ENCODE results near the gene ID3. TPM values are rescaled to one million over a fixed set of nuclear protein-coding genes. Genes with fewer than 3 reads are reported as not detected.

Gene ID3
- total RNA-seq, 1 experiment from 2014 or later = 92.5 TPM

DNA sequence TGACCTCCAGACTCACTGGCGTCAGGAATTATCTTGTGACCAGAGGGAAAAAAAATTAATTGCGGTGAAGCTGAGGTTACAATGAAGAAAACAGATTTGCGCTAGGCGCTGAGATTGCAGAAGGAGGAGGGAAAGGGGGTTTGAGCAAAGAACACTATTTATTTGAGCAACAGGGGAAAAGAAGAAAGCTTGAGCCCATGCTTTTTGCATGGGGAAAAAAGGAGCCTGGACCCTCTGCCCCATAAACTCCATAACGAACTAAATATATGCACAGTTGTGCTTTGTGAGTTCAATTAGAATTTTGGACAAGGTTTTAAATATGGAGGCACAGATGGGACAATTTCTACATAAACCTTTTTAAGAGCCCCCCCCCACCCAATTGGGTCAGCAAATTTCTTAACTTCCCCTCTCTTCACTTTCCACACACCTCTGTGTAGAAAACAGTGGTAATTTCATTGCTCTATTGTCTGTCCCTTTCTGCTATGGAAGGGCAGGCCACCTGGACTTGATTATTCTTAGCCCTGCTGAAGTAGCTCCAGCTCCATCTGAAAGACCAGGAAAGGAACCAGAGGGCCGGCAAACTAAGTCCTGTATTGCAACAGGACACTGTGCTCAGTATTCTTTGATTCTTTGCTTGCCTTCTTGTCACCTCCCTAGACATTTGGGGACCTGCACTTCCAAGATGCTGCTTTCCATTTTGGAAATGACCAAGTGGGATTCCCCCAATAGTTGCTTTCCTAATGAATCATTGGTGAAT, 862 bp upstream of the ID3 start:
- Histone ChIP-seq H3K4me2 (ENCODE audit: low read length) (peak overlapping the region; percentile 92), H3K9me3 (ENCODE audit: low read length) (no peaks in the 10 kb centered on the region), H3K9me2 (replicated peaks; ENCODE audit: low read length) (no peaks in the 10 kb centered on the region), H3K36me3 (ENCODE audit: low read depth, low read length) (no peaks in the 10 kb centered on the region), H2AFZ (ENCODE audit: low read length) (peak overlapping the region; percentile 57), H3K4me1 (ENCODE audit: insufficient read depth, low read length) (peaks cover 60% of the 10 kb centered on the region), H4K20me1 (ENCODE audit: low read length) (no peaks in the 10 kb centered on the region), H3K9ac (ENCODE audit: low read length) (peak overlapping the region; percentile 57), H3F3A (ENCODE audit: low read length, unreplicated experiment) (no peaks in the 10 kb centered on the region), H3K4me3 (ENCODE audit: low read length) (peak overlapping the region; percentile 82), H3K79me2 (ENCODE audit: low read length) (peaks cover 11% of the 10 kb centered on the region; the same call in 1 of the 2 replicates), H3K27ac (ENCODE audit: low read length) (peak overlapping the region; percentile 33; the same call in 1 of the 2 replicates), H3K27me3 (ENCODE audit: low read length) (no peaks in the 10 kb centered on the region)
- TSS peak; percentile 49 for BruUV-seq (replicated peaks)
- ATAC-seq (no peak), DNase-seq (no peak)
- TF ChIP-seq EZH2 (IDR thresholded peaks at IDR 0.05; ENCODE audit: low read length, unreplicated experiment) = no peak
- no peak for TF ChIP-seq EZH2phosphoT487 (IDR thresholded peaks at IDR 0.05; ENCODE audit: borderline replicate concordance, low read length)
- TF ChIP-seq CTCF (conservative IDR thresholded peaks at IDR 0.05; ENCODE audit: low read depth, low read length) = no peak
- intact Hi-C loops (cut with micrococcal nuclease) = loop anchor here (5.0 kb wide), 2 partner anchors 32 to 77 kb away; no protein-coding TSS in a partner anchor
- POLR2A ChIA-PET (ENCODE audit: unreplicated experiment) = interaction anchor here (0.6 kb wide), 1 partner anchor 218 kb away, joined by 3 read pairs; the partner anchor contains the start of gene PITHD1
- CTCF ChIA-PET = interaction anchor here (1.6 kb wide), 1 partner anchor 75 kb away, joined by 8 read pairs; no protein-coding TSS in a partner anchor

DNA sequence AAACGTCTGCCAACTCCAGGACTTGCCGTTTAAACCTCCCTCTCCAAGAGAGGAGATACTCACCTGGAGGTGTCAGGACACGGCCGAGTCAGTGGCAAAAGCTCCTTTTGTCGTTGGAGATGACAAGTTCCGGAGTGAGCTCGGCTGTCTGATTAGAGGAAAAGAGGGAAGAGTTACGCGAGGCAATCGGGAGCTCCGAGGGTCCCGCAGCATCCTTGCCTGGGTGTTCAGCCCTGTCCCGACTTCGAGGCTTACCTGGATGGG, 497 bp downstream of the ID3 start:
- no TSS peak for BruUV-seq (replicated peaks)
- Histone ChIP-seq H3K27me3 (ENCODE audit: low read length) (no peaks in the 10 kb centered on the region), H2AFZ (ENCODE audit: low read length) (peak overlapping the region; percentile 63), H3K9me3 (ENCODE audit: low read length) (no peaks in the 10 kb centered on the region), H3K36me3 (ENCODE audit: low read depth, low read length) (no peaks in the 10 kb centered on the region), H3K4me2 (ENCODE audit: low read length) (peak overlapping the region; percentile 92), H3F3A (ENCODE audit: low read length, unreplicated experiment) (no peaks in the 10 kb centered on the region), H3K9me2 (replicated peaks; ENCODE audit: low read length) (no peaks in the 10 kb centered on the region), H3K9ac (ENCODE audit: low read length) (peak overlapping the region; percentile 57), H3K79me2 (ENCODE audit: low read length) (peaks cover 11% of the 10 kb centered on the region; the same call in 1 of the 2 replicates), H3K4me1 (ENCODE audit: insufficient read depth, low read length) (peaks cover 67% of the 10 kb centered on the region), H3K4me3 (ENCODE audit: low read length) (peak overlapping the region; percentile 82), H4K20me1 (ENCODE audit: low read length) (no peaks in the 10 kb centered on the region), H3K27ac (ENCODE audit: low read length) (peak overlapping the region; percentile 12; the same call in 1 of the 2 replicates)
- ATAC-seq (no peak), DNase-seq (no peak)
- intact Hi-C loops (cut with micrococcal nuclease) = loop anchor here (5.0 kb wide), 2 partner anchors 33 to 78 kb away; no protein-coding TSS in a partner anchor
- ChIA-PET CTCF (interaction anchor here (1.6 to 2.2 kb wide), 2 partner anchors 76 to 78 kb away, joined by 8 to 10 read pairs; no protein-coding TSS in a partner anchor), POLR2A (ENCODE audit: unreplicated experiment) (interaction anchor here (0.7 to 0.9 kb wide), 2 partner anchors 79 to 133 kb away, joined by 3 to 6 read pairs; partner anchors contain the start of gene RPL11)
- no peak for TF ChIP-seq CTCF (conservative IDR thresholded peaks at IDR 0.05; ENCODE audit: low read depth, low read length)
- TF ChIP-seq EZH2phosphoT487 (IDR thresholded peaks at IDR 0.05; ENCODE audit: borderline replicate concordance, low read length) = no peak
- no peak for TF ChIP-seq EZH2 (IDR thresholded peaks at IDR 0.05; ENCODE audit: low read length, unreplicated experiment)
